Skin epidermis (tissue), 12 donors: ENCODE results near the gene SEL1L3.

Experiments
- H3K27ac ChIP-seq, 21 experiments: fragments of 200-600 bp; sonication (generic) in 11 of 21; one replicate each; pipeline ENCODE4 v1.5.0; 2020; ENCODE audit warnings: mild to moderate bottlenecking in 3 of 21, inconsistent platforms in 2 of 21, moderate library complexity in 2 of 21
- H3K4me3 ChIP-seq, 7 experiments: fragments of 200-600 bp; sonication (generic) in 2 of 7; one replicate each; pipeline ENCODE4 v1.5.0; 2020; ENCODE audit warnings: inconsistent platforms in 2 of 7, mild to moderate bottlenecking in 2 of 7, moderate library complexity in 1 of 7

Gene SEL1L3

DNA sequence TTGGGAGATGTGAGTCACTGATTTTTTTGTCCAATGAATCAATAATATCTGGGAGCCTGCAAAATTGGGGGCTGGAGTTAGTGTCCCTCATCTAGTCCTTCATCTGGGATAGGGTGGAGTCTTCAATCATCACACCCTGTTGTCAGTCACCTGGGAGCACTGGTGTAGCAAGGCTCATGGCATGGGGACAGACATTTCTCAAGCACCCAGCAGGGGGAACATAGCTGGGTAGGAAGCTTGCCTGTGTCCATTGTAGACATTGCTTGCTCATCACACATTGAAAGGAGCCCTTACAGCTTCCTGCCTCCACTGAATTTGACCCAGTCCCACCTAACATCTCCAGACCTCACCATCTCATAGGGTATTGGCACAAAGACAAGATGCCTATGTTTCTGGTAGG lies 61.2 kb downstream of the SEL1L3 start:
- no peak overlapping the region for H3K4me3 ChIP-seq
- H3K27ac ChIP-seq, result no peak overlapping the region

DNA sequence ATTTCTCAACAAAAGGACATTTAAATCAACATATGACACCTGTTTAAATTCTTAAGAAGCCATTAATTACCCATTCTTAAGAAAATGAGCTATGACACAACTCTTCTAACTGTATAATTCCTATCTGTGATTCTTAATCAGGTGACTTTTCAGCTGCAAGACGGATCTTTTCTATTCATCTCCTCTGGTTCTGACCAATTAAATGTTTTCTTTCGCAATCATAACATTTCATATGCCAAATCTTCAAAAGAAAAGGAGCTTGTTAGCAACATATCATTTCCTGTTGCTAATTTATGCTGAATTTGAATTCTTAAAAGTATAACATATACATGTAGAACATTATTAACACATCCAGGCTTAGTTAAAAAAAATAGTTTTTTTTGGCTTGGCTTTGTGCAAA lies 62.5 kb downstream of the SEL1L3 start:
- no peak overlapping the region for H3K4me3 ChIP-seq

DNA sequence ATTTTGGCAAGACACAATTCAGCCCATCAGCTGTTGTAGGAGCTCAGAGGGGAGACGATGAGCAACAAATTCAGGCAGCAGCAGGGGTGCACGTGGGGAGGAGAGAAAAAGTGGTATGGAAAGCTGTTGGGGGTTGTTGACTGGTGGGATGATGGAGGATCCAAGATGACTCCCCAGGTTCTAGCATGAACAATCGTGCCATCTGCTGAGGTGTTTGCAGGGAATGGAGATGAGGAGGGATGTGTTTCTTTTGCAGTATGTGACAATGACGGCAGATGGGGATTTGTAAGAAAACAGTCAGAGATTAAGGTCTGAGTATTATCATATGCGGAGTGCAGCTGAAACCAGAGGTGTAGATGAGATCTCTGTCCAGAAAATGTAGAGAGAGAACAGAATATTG lies 63.3 kb downstream of the SEL1L3 start:
- Histone ChIP-seq H3K27ac (no peak overlapping the region), H3K4me3 (no peak overlapping the region)

More for the DNA sequence above, 62.5 kb downstream of the SEL1L3 start:
- no peak overlapping the region for H3K27ac ChIP-seq

DNA sequence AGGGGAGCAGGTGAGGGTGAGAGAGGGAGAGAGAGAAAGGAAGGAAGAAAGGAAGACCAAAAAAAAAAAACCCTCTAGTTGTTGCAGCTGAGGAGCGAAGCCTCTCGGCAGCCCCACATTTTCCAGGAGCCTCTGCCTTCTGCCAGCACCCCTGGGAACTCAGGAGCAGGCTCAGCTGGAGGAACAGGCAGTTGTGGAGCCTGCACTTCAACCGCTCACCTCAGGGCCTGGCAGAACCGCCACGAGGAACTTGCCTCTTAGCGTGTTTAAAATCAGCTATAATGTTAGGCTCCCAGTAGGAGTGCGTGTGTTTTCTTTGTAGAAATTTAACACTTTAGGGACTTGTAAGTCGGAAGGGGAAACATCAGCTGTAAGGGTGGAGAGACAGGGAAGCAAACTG lies 65.7 kb downstream of the SEL1L3 start:
- Histone ChIP-seq H3K27ac (no peak overlapping the region), H3K4me3 (no peak overlapping the region)

DNA sequence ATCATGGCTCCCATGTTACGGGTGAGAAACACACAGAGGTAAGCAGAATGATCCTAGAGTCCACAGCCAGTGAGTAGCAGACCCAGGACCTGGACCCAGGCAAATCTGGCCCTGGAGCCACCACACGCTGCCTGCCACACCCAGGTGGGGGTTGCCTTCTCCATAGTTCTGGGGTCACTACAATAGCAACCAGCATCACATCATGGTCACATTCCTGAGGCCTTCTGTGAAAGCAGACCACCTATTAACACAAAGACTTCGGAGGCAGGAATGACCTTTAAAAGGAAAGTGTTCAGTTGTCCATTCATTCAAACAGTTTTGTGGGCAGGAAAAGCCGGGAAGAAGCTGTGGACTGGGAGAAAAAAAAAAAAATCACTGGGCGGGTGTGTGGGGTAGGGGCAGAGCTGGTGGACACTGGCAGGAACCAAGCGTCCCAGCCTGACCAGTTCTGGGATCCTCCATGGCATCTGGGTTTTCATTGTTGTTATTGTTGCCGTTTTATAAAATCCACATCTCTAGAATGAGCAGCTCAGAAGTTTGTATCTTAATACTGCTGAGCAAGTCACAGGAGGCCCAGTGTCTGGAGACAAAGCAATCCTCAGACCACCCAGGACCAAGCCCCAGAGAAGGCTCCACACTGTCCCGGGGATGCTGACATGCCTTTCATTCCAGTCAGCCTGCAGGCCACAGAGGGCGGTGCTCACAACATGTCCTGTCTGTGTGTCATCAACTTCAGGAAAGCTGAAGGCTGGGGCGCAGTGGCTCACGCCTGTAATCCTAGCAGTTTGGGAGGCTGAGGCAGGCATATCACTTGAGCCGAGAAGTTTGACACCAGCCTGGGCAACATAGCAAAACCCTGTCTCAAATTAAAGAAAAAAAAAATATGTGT lies 67.0 kb downstream of the SEL1L3 start:
- H3K27ac ChIP-seq, result peak overlapping the region in 1 of 21 experiments; percentile 12

DNA sequence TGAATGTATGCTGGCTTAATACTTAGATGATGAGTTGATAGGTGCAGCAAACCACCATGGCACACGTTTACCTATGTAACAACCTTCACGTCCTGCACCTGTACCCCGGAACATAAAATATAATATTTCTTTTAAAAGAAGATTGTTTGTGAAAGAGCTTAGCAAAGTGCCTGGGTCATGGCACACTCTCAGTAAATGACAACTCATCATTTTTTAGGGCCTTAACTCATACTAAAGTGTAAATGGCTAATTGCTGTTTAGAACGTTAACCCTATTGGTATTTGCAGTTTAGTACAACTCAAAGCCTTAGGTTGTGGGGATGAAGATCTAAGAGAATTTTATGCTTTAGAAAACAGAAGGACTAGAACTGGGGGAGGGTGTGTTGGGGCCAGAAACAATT lies 67.7 kb downstream of the SEL1L3 start:
- no peak overlapping the region for H3K27ac ChIP-seq
- no peak overlapping the region for H3K4me3 ChIP-seq

More for the DNA sequence above, 67.0 kb downstream of the SEL1L3 start:
- no peak overlapping the region for H3K4me3 ChIP-seq

DNA sequence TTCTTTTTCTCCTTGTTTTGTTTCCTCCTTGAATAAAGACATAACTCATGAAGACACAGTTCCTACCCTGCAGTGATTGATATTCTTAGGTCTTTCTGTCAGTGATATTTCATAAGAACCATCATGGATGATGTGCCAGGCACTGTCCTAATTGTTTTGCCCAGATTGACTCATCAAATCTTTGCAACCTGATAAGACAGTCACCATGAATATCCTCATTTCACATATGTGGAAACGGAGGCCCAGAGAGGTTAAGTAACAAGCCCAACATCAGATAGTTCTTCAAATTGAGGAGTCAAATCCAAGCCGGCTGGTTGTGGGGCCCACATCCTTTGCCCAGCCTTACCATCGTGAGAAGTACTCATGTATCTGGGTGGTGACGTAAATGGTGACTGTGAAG lies 69.9 kb downstream of the SEL1L3 start:
- H3K4me3 ChIP-seq, result no peak overlapping the region
- no peak overlapping the region for H3K27ac ChIP-seq

DNA sequence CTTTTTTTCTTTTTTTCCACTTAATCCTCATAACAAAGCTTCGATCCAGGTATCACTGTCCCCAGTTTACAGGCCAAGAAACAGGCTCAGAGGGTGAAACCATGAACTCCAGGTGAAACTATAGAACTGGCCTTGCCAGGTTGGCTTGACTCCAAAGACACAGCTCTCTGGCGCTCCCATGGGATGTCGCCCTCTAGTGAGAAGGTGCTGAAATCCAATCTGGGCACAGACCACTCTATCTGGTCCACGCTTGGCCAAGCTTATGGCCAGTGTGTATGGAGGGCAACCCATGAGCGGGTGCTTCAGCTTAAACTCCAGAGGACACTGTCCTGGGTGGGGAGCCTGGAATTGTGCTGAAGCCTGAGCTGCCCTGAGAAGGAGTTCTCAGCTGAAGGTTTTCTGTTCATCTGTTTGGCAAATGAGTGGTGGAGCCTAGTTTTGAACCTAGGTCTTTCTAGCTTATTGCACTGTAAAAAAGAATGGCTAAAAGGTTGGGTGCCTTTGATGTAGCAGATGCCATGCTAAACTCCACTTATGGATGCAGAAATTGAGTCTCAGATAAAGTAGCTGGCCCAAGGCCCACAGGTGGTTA lies 70.5 kb downstream of the SEL1L3 start:
- Histone ChIP-seq H3K4me3 (no peak overlapping the region), H3K27ac (no peak overlapping the region)

DNA sequence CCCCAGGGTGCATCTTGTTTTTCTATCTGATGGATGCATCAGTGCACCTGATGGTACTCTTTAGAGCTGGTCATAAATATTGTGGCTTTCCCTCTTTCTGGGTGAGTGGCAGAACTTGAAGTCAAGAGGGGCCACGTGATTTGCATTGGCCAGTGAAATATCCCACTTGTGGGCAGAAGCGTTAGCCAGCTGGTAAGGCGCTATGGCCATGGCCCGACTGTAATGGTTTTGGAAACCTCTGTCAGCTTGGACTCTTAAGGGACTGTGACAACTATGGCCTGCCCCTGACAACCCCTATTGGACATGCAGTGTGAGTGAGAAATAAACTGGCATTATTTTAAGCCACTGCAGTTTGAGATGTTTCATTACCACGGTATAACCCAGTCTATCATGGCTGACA lies 72.8 kb downstream of the SEL1L3 start:
- no peak overlapping the region for H3K27ac ChIP-seq
- H3K4me3 ChIP-seq, result no peak overlapping the region

DNA sequence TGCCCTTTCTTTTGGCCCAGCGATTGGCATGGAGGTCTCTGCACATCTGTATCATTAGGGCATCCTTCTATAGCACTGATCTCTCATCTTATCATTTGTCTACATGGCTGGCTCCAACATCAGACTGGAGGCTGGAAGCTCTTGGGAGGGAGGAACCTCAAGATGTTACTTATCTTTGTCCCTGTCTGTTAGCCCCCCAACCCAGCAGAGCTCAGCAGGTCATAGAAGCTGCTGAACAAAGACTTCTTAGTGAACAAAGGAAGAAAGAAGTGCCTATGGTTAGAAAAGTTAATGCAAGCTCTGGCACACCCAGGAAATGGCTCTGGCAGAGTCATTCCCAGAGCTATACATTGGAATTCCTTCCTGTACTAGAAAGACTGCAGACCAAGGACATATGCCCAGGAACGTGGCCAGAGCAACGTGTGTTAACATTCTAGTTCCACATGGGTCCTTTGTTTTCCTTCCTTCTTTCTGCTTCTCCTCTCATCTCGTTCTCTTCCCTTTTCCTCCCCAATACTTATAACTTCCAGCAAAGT lies 74.0 kb downstream of the SEL1L3 start:
- Histone ChIP-seq H3K27ac (no peak overlapping the region), H3K4me3 (no peak overlapping the region)

DNA sequence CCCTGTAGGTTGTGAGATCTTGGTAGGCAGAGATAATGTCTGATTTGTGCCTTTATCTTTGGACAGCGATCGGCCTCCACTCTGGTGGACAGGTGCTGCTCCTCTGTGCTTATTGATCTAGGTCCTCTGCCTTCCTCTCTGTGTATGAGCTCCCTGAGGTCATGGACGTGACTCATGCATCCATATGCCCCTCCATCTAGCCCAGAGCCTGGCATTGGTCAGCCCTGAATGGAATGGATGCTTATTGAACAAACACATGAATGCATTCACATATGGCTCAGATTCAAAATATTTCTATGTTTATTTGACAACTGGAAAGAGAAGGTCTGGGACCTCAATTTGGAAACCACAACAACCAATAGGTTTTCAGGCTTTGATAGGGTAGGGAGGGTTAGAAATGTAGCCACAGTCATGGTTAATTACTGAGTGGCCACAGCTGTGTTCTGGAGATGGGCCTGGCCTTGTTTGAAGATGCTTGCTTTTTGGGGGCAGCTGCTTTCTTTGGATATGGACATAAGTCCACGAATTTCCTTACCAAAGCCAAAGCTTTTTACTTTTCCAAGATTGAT lies 76.2 kb downstream of the SEL1L3 start:
- Histone ChIP-seq H3K4me3 (no peak overlapping the region), H3K27ac (no peak overlapping the region)

DNA sequence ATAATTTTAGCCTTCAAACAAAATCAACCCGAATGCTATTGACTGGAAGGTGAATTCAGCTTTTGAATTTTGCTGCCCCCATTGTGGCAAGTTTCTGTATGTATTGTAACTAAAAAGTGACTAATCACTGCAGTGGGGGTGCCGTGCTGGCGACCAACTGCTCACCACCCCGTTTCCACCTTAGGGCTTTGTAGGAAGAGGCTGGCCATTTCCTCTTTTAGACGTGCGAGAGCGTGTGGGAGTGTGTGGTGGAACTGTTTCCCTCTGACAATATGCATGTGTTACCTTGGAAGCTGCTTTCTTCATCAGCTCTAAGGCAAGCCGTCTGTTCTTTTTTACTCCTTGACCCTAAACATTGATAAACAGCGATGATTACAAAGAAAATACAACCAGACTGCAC lies 78.8 kb downstream of the SEL1L3 start:
- no peak overlapping the region for H3K4me3 ChIP-seq
- no peak overlapping the region for H3K27ac ChIP-seq

DNA sequence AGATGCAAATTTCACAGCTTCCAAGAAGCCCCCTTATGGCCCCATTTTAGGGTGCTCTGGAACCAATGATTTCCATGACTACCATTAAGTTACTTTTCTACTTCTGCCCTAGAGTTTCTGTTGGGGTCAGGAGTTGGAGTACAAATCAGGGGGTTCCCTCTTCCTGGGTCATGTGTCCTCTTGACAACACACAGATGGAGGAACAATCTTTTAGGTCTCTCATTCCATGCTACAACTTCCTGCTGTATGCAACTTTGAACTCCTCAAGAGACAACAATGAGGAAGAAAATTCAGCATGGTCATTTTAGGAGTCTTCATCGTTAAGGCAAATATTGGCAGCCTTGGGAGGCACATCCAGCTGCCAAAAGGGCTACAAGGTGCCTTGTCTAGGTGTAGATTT lies 79.7 kb downstream of the SEL1L3 start:
- H3K4me3 ChIP-seq, result no peak overlapping the region
- no peak overlapping the region for H3K27ac ChIP-seq

DNA sequence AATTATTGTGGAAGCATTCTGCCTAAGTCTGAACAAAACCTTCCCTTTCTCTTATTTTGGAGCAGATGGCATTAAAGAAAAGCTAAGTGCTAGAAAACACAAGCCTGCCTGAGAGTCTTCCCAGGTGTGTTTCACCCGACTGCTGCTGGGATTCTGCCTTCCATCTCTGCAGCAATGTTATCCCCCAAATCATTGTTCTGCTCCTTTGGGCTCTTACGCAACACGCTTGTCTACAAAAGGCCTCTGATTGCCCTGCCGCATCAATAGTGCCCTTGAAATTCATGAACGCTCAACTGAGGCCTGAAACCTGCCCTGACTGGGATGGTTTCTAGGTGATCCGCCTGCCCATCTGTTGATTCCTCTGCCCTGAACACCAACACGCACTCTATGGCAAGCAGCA lies 80.3 kb downstream of the SEL1L3 start:
- H3K4me3 ChIP-seq, result no peak overlapping the region
- H3K27ac ChIP-seq, result no peak overlapping the region

DNA sequence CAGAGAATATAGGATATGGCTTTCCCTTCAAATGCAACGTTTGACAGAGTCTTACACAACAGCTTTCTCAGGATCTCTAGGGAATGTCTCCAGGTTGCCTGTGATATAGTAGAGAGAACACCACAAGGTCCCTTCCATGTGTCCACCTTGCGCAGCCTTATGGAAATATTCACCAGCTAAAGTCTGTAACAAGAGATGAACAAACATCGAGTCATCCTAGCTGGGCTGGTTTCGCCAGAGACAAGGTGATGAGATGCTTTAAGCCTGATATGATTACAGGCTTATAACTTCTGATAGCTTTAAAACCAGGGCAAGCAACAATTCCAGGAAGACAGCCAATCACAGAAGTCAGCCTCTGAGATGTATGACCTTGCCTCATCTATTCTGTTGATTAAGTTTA lies 83.8 kb downstream of the SEL1L3 start:
- H3K4me3 ChIP-seq, result no peak overlapping the region

DNA sequence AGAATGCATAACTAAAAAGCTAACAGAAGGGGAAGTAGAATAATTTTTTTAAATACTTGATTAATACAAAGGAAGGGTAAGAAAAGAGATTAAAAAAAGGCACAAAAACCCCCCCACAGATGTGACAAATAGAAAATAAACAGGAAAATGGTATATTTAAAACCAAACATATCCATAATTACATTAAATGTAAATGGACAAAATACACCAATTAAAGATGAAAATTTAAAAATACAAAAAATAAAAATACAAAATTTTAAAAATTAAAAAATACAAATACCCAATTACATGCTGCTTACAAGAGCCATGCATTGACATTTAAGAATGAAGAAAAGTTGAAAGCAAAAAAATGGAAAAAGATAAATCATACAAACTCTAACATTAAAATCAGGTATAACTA lies 86.0 kb downstream of the SEL1L3 start:
- Histone ChIP-seq H3K27ac (no peak overlapping the region), H3K4me3 (no peak overlapping the region)

More for the DNA sequence above, 83.8 kb downstream of the SEL1L3 start:
- no peak overlapping the region for H3K27ac ChIP-seq

DNA sequence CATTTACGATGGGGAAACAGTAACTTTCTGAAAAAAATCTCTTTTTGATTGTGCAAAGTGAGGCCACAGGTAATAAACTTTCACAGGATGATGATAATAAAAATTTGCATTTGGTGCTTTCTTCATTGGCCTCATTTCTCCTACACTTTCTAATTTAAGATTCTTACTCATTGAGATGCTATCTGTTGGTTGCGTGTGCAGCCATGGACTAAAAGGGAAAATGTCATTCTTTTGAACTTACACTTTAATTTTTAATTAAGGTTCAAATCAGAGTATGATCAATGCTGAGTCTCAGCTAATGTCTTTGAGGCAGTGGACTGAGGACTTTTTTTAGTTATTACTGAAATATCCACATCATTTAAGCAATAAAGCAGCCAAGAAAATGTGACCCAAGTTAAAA lies 87.6 kb downstream of the SEL1L3 start:
- Histone ChIP-seq H3K4me3 (no peak overlapping the region), H3K27ac (no peak overlapping the region)

DNA sequence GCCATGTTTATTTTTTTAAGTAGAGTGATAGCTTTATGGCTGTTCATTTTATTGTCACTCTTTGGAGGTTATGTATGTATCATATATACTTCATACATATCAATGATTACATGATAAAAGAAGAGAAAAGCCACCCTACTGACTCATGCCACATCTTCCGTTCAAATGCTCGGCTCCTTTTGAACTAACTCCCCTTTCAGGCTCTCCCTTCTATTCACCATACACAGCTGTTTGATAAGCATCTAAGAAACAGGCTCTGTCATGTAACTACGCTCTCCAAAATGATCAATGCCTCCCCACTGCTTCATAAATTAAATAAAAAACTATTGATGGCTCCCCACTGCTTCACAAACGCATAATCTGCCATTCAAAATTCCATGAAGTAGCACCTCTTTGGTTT lies 89.4 kb downstream of the SEL1L3 start:
- H3K4me3 ChIP-seq, result no peak overlapping the region
- no peak overlapping the region for H3K27ac ChIP-seq

DNA sequence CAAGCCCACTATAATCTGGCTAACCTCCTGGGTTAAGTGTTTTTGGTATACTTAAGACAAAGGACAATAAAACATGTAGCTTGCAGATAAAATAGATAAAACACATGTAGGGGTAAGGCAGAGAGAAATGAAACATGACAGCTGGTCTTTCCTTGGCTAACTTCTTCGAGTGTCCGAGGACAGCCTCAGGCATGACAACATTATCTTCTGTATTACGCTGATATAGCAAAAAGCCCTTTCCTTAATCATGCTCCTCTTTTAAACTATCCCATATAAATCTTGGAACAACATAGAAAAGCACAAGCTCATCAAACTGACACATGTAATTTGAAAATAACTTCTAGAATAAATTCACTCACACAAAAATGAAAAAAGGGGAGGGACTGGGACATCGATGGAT lies 91.1 kb downstream of the SEL1L3 start:
- H3K27ac ChIP-seq, result no peak overlapping the region
- no peak overlapping the region for H3K4me3 ChIP-seq

DNA sequence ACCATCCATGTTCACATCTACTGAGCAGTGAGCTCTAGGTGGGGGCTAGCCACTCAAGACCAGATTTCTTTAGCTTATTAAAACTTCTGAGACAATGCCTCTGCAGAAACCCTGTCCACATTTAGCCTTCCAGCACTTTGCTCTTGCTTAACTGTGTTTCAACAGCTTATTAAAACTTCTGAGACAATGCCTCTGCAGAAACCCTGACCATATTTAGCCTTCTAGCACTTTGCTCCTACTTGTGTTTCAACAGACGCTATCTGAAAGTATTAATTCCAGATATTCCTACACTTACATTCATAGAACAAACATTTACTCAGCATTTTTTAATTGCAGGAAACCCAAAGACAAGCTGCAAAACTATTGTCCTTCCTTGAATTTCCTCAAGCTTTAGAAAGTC lies 91.9 kb downstream of the SEL1L3 start:
- Histone ChIP-seq H3K27ac (no peak overlapping the region), H3K4me3 (no peak overlapping the region)

DNA sequence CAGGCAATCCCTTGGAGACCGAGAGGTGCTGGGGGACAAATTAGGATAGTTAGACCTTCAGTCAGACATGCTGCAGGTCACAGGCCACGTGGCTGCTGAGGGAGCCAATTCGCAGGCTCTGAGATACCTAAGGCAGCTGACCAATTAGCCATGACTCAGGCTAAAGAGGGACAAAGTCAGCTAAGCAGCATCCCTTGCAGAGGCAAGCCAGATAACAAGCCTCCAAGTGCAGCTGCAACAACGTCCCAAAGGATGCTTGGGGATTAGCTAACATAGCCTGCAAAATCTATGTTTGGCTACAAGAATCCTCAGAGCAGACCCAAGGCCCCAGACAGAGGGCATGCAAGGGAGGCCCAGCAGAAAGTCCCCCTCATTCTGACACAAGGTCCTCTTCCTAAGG lies 93.5 kb downstream of the SEL1L3 start:
- H3K27ac ChIP-seq, result no peak overlapping the region
- H3K4me3 ChIP-seq, result no peak overlapping the region
